Measurements from ENCODE around the gene INIP. TPM values are rescaled to one million over a fixed set of nuclear protein-coding genes. Genes with fewer than 3 reads are reported as not detected.

Gene INIP
- total RNA-seq, 1 donor from 2014 or later = 11.5 TPM

DNA sequence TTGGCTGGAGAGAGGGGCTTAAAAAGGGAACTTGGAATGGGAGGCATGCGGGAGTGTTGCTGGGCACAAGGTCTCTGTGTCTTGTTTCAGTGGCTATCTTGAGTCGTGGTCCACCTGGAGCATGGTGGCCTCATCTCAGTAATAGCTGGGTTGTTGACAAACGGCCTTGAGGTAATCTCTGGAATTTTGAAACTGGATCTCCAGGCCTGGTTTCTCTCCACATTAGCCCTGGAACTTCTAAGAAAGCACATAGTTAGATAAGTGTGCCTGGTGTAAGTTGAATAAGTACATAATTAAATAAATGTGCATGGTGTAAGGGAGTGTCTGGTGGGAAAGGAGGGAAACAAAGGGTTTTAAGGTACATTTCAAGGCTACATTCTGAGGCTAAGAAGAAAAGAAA, 62.2 kb downstream of the INIP start:
- H3K36me3 ChIP-seq (ENCODE audit: control insufficient read depth in 3 of 3, insufficient read depth in 3 of 3, low read length in 3 of 3) = peaks cover 3 to 7% (median 4%) of the 10 kb centered on the region in 3 donors
- H3K27me3 ChIP-seq (ENCODE audit: control insufficient read depth in 3 of 3, insufficient read depth in 3 of 3, low read length in 3 of 3) = no peaks in the 10 kb centered on the region
- no peak overlapping the region for H3K9ac ChIP-seq (ENCODE audit: low read depth in 1 of 3, low read length in 3 of 3)
- no peaks in the 10 kb centered on the region for H3K4me1 ChIP-seq (ENCODE audit: control insufficient read depth in 3 of 3, insufficient read depth in 3 of 3, low read length in 3 of 3)
- no peak overlapping the region for H3K27ac ChIP-seq (ENCODE audit: low read depth, low read length)
- H3K4me3 ChIP-seq (ENCODE audit: low read length in 3 of 3) = no peak overlapping the region
- no peaks in the 10 kb centered on the region for H3K9me3 ChIP-seq (ENCODE audit: control insufficient read depth in 3 of 3, low read length in 3 of 3)

DNA sequence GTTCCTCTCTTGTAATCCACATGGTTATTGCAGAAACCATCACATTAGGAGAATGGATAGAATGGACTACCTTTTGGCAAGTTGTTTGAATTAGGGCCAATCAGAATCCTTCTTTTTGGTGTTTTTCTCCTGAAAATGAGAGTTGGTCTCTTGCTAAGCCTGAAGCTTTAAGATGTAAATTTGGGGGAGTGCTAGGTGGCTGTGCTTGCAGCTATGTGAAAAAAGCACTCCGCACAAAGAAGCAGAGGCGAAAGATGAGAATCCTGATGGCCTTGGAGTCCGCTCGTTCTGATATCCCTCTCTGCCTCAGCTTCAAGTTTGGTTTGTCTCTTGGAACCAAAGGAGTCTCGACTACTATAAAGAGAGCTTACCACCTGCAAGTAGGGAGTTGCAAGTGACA, 63.6 kb downstream of the INIP start:
- H3K27me3 ChIP-seq (ENCODE audit: control insufficient read depth in 3 of 3, insufficient read depth in 3 of 3, low read length in 3 of 3) = no peaks in the 10 kb centered on the region
- no peaks in the 10 kb centered on the region for H3K4me1 ChIP-seq (ENCODE audit: control insufficient read depth in 3 of 3, insufficient read depth in 3 of 3, low read length in 3 of 3)
- no peaks in the 10 kb centered on the region for H3K9me3 ChIP-seq (ENCODE audit: control insufficient read depth in 3 of 3, low read length in 3 of 3)
- no peak overlapping the region for H3K4me3 ChIP-seq (ENCODE audit: low read length in 3 of 3)
- H3K27ac ChIP-seq (ENCODE audit: low read depth, low read length) = no peak overlapping the region
- H3K9ac ChIP-seq (ENCODE audit: low read depth in 1 of 3, low read length in 3 of 3) = no peak overlapping the region
- peaks cover 0 to 2% (median 1%) of the 10 kb centered on the region in 3 donors for H3K36me3 ChIP-seq (ENCODE audit: control insufficient read depth in 3 of 3, insufficient read depth in 3 of 3, low read length in 3 of 3)

DNA sequence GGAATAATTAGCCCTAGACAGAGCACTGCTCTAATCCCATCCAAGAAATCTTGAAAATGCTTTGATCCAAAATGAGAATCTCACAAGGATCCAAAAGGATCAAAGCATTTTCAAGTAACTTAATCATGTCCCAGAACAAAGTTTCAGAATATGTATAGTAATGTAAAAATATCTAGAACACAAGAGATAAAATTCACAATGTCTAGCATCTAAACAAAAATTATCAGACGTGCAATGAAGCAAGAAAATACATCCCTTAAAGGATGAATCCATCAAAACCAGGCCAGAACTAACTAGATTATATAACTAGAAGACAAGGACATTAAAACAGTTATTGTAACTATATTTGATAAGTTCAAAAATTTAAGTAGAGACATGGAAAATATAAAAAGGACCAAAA, 69.3 kb downstream of the INIP start:
- no peak overlapping the region for H3K27ac ChIP-seq (ENCODE audit: low read depth, low read length)
- H3K36me3 ChIP-seq (ENCODE audit: control insufficient read depth in 3 of 3, insufficient read depth in 3 of 3, low read length in 3 of 3) = peaks cover 0 to 2% (median 0%) of the 10 kb centered on the region in 3 donors
- no peak overlapping the region for H3K9ac ChIP-seq (ENCODE audit: low read depth in 1 of 3, low read length in 3 of 3)
- no peaks in the 10 kb centered on the region for H3K4me1 ChIP-seq (ENCODE audit: control insufficient read depth in 3 of 3, insufficient read depth in 3 of 3, low read length in 3 of 3)
- H3K27me3 ChIP-seq (ENCODE audit: control insufficient read depth in 3 of 3, insufficient read depth in 3 of 3, low read length in 3 of 3) = no peaks in the 10 kb centered on the region
- H3K4me3 ChIP-seq (ENCODE audit: low read length in 3 of 3) = no peak overlapping the region
- peaks cover 0 to 3% (median 0%) of the 10 kb centered on the region in 3 donors for H3K9me3 ChIP-seq (ENCODE audit: control insufficient read depth in 3 of 3, low read length in 3 of 3)

- Histone ChIP-seq H3K9me3 (ENCODE audit: control insufficient read depth in 3 of 3, low read length in 3 of 3) (peaks cover 0 to 3% (median 0%) of the 10 kb centered on the region in 3 donors), H3K36me3 (ENCODE audit: control insufficient read depth in 3 of 3, insufficient read depth in 3 of 3, low read length in 3 of 3) (peaks cover 0 to 2% (median 0%) of the 10 kb centered on the region in 3 donors), H3K9ac (ENCODE audit: low read depth in 1 of 3, low read length in 3 of 3) (no peak overlapping the region), H3K4me1 (ENCODE audit: control insufficient read depth in 3 of 3, insufficient read depth in 3 of 3, low read length in 3 of 3) (no peaks in the 10 kb centered on the region), H3K4me3 (ENCODE audit: low read length in 3 of 3) (no peak overlapping the region), H3K27me3 (ENCODE audit: control insufficient read depth in 3 of 3, insufficient read depth in 3 of 3, low read length in 3 of 3) (no peaks in the 10 kb centered on the region), H3K27ac (ENCODE audit: low read depth, low read length) (no peak overlapping the region)
These were observed 70.3 kb downstream of the INIP start for GRCh38 chr9:112647596-112647995.

- Histone ChIP-seq H3K9me3 (ENCODE audit: control insufficient read depth in 3 of 3, low read length in 3 of 3) (peaks cover 3 to 7% (median 5%) of the 10 kb centered on the region in 3 donors), H3K27ac (ENCODE audit: low read depth, low read length) (no peak overlapping the region), H3K4me3 (ENCODE audit: low read length in 3 of 3) (no peak overlapping the region), H3K9ac (ENCODE audit: low read depth in 1 of 3, low read length in 3 of 3) (no peak overlapping the region), H3K27me3 (ENCODE audit: control insufficient read depth in 3 of 3, insufficient read depth in 3 of 3, low read length in 3 of 3) (no peaks in the 10 kb centered on the region), H3K36me3 (ENCODE audit: control insufficient read depth in 3 of 3, insufficient read depth in 3 of 3, low read length in 3 of 3) (no peaks in the 10 kb centered on the region), H3K4me1 (ENCODE audit: control insufficient read depth in 3 of 3, insufficient read depth in 3 of 3, low read length in 3 of 3) (no peaks in the 10 kb centered on the region)
These were observed 75.8 kb downstream of the INIP start for GRCh38 chr9:112642126-112642525.

GRCh38 chr9:112640311-112640710, 77.6 kb downstream of the INIP start:
- no peaks in the 10 kb centered on the region for H3K27me3 ChIP-seq (ENCODE audit: control insufficient read depth in 3 of 3, insufficient read depth in 3 of 3, low read length in 3 of 3)

More at GRCh38 chr9:112640311-112640710, 77.6 kb downstream of the INIP start:
- H3K27ac ChIP-seq (ENCODE audit: low read depth, low read length) = no peak overlapping the region
- H3K9ac ChIP-seq (ENCODE audit: low read depth in 1 of 3, low read length in 3 of 3) = no peak overlapping the region
- no peak overlapping the region for H3K4me3 ChIP-seq (ENCODE audit: low read length in 3 of 3)
- no peaks in the 10 kb centered on the region for H3K36me3 ChIP-seq (ENCODE audit: control insufficient read depth in 3 of 3, insufficient read depth in 3 of 3, low read length in 3 of 3)
- H3K4me1 ChIP-seq (ENCODE audit: control insufficient read depth in 3 of 3, insufficient read depth in 3 of 3, low read length in 3 of 3) = no peaks in the 10 kb centered on the region
- H3K9me3 ChIP-seq (ENCODE audit: control insufficient read depth in 3 of 3, low read length in 3 of 3) = peaks cover 3 to 7% (median 5%) of the 10 kb centered on the region in 3 donors

Other genes with a start within 250 kb of the INIP start
- 3.7 TPM for gene KIAA1958, start 231.3 kb downstream of the INIP start, total RNA-seq
- gene SNX30, start 32.6 kb upstream of the INIP start, total RNA-seq = 8.9 TPM
- under 0.01 TPM for gene SLC46A2, start 172.8 kb upstream of the INIP start, total RNA-seq

Data from skeletal muscle tissue (tissue), 4 donors.